H1 (cell line): ENCODE measurements around the gene ELOA. TPM values are rescaled to one million over a fixed set of nuclear protein-coding genes. Genes with fewer than 3 reads are reported as not detected.

Experiments used
- EGR1 ChIP-seq: IDR thresholded peaks from 2 replicates; pipeline ENCODE4 v1.6.1; 2011; ENCODE audit warnings: low read depth, low read length, borderline replicate concordance
- GABPA ChIP-seq: IDR thresholded peaks from 2 replicates; pipeline ENCODE4 v1.6.1; 2011; ENCODE audit warnings: mild to moderate bottlenecking, low read length, moderate library complexity, borderline replicate concordance; ENCODE audit not compliant: insufficient read depth
- polyA plus RNA-seq, 7 experiments: library from polyadenylated mRNA; depleted of rRNA in 3 of 7; stranded (reverse) in 5 of 7; unstranded in 2 of 7; fragments of >200 nt in 5 of 7; fragments of 200-250 nt in 2 of 7; gene quantifications; 1 replicate in 5 of 7; 2 replicates in 1 of 7; 4 replicates in 1 of 7; pipeline versions ENCODE4 v1.2.1 to v1.2.3, GENCODE V29; 2011 to 2013; ENCODE audit warnings: missing spikeins in 2 of 7, mixed read lengths in 2 of 7
- total RNA-seq: library from RNA; stranded (reverse); fragmentation: NEBNext Ultra II Directional; extraction: Animal tissue kit (Norgen Biotek cat#: 25700); gene quantifications from 2 replicates; pipeline ENCODE4 v1.2.1, GENCODE V29; 2021

The ELOA gene
- total and polyA plus RNA-seq, 2 of the 8 experiments (the other 6 are each of a cell fraction or from before 2014, with no cell fraction given): 15.7 to 61.1 TPM

- no peak for TF ChIP-seq GABPA
- TF ChIP-seq EGR1: no peak
- TF ChIP-seq, all 59 proteins: peak for 0
Observed at GRCh38 chr1:23793018-23793781, 49.9 kb downstream of the ELOA start (continued).
